HG03342 (cell line): ENCODE results near the gene RPP25L.

Experiments used
- ATAC-seq: cut with Tn5 transposase; IDR thresholded peaks from one replicate; pipeline ENCODE4 v1.9.1; 2021; ENCODE audit warnings: mild to moderate bottlenecking, moderate library complexity; ENCODE audit not compliant: unreplicated experiment

Gene RPP25L

GRCh38 chr9:34571481-34571810, 40.5 kb downstream of the RPP25L start:
- ATAC-seq, result no peak

- ATAC-seq, result no peak
Observed at GRCh38 chr9:34570809-34571480, 41.0 kb downstream of the RPP25L start.

GRCh38 chr9:34570376-34570775, 41.5 kb downstream of the RPP25L start:
- ATAC-seq, result no peak

GRCh38 chr9:34568774-34569173, 43.1 kb downstream of the RPP25L start:
- ATAC-seq, result no peak

GRCh38 chr9:34568133-34568532, 43.8 kb downstream of the RPP25L start:
- no peak for ATAC-seq

- no peak for ATAC-seq
Observed at GRCh38 chr9:34566972-34567371, 44.9 kb downstream of the RPP25L start.

GRCh38 chr9:34566322-34566721, 45.6 kb downstream of the RPP25L start:
- ATAC-seq, result no peak

DNA sequence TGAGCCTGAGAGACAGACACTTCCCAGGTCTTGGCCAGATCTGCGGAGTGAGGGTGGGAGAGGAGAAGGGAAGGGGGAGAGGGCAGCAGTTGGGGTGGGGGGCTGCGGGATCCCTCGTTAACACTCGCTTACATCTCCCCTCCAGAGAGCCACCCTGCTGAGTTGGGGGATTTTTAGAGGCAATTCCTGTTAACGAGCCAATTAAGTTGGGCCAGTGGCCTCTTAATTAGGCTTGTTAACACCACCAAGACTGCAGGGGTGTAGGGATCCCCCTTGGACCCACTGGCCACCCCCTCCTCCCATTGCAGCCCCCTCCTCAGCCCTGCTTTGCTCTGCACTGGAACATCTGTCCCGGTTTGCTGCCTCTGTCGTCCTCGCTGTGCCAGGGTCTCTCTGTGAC, 46.0 kb downstream of the RPP25L start:
- ATAC-seq, result no peak

GRCh38 chr9:34564617-34565016, 47.3 kb downstream of the RPP25L start:
- ATAC-seq, result no peak

GRCh38 chr9:34563262-34563661, 48.6 kb downstream of the RPP25L start:
- no peak for ATAC-seq

DNA sequence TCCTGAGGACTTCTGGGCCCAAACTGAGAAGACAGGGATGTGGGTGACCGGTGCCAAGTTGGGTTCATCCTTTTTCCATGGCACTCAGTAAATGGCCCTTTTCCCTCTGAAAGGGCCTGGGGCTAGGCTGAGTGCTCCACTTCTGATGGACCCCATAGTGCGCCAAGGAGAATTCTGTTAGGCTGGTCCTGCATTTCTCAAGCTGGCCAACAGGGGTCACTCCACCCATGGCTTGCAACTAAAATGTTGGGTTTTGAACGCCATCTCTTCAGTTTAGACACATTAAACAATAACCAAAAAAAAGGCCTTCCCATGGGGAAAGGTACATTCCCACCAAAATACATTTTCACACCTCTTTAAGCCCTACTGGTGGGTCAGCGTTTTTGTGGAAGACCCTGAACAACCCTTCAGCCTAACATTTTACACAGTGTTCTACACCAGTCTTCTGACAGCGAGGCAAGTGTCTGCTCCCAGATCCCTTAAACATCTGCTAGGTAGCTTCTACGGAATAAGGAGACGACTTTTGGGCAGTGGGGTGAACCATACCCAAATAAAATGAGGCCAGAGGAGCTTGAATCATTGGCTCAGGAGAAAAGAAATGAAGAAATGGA, 49.7 kb downstream of the RPP25L start:
- ATAC-seq, result no peak

DNA sequence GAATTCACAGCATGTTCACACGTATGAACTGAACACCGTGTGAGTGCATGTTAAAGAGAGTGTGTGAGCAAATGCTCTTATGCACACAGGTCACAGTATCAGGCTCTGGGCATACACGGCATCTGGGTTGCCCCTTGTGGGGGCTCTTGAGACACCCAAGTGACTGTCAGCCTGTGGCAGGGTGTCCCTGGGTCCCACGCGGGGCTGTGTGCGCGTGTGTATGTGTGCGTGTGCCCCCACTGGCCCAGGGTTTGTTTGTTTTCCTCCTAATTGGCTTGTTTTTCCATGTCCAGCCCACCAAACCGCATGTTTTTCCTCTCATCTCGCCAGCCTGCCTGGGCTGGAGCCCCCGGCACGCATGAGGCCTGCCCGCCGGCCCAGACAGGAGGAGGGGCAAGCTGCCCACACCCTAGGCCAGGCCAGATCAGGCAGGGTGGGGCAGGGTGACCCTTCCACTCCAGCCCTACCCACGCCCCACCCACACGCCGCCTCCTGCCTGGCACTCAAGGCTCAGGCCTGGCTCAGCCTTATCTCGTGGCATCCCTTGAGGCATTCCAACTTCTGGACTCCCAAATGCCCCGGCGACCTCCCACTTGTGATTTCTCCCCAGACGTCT, 51.2 kb downstream of the RPP25L start:
- no peak for ATAC-seq
